WTC11 (cell line): ENCODE results near the gene LGALS1. TPM values are rescaled to one million over a fixed set of nuclear protein-coding genes. Genes with fewer than 3 reads are reported as not detected.

Source experiments
- ATAC-seq: fragments of 200-7000 bp; cut with Tn5 transposase; 2 replicates; pipeline ENCODE4 v1.10.0; 2021; ENCODE audit warnings: mild to moderate bottlenecking, moderate library complexity
- CTCF ChIA-PET: fragments of 300-600 bp; sonication (Branson Sonifier 250); formaldehyde crosslinking; loops from one replicate; lab custom pipeline; 2021; ENCODE audit warnings: antibody characterized with exemption; lab: Charles Lee
- POLR2A ChIA-PET: fragments of 350-600 bp; sonication (Branson Sonifier 250); formaldehyde crosslinking; loops from one replicate; lab custom pipeline; 2021; ENCODE audit warnings: antibody characterized with exemption; lab: Charles Lee
- DNase-seq: peaks from one replicate; pipeline ENCODE4 v3.0.0; 2021; ENCODE audit warnings: low spot score
- H3K27ac Mint-ChIP-seq: 2 replicates; pipeline ENCODE4 v1.8.0; 2021; ENCODE audit warnings: mixed read lengths
- H3K27me3 Mint-ChIP-seq: 2 replicates; pipeline ENCODE4 v1.8.0; 2021; ENCODE audit warnings: low read depth, mild to moderate bottlenecking, moderate library complexity, mixed read lengths
- H3K36me3 Mint-ChIP-seq: 2 replicates; pipeline ENCODE4 v1.8.0; 2021; ENCODE audit warnings: mixed read lengths
- H3K4me1 Mint-ChIP-seq: 2 replicates; pipeline ENCODE4 v1.8.0; 2022; ENCODE audit warnings: mixed read lengths
- H3K4me3 Mint-ChIP-seq: 2 replicates; pipeline ENCODE4 v1.8.0; 2021; ENCODE audit warnings: mild to moderate bottlenecking, moderate library complexity, mixed read lengths
- H3K9me3 Mint-ChIP-seq: 2 replicates; pipeline ENCODE4 v1.8.0; 2021; ENCODE audit warnings: mixed read lengths
- EMX1 ChIP-seq: fragments of 250-450 bp; sonication (Bioruptor Pico); IDR thresholded peaks from 2 replicates; pipeline ENCODE4 v1.8.0; 2021; ENCODE audit warnings: mild to moderate bottlenecking
- FOXP1 ChIP-seq: sonication (generic); formaldehyde crosslinking; IDR thresholded peaks from 2 replicates; pipeline ENCODE4 v1.8.0; 2022; ENCODE audit warnings: missing genetic modification reagents, mild to moderate bottlenecking, moderate library complexity, borderline replicate concordance
- JUN ChIP-seq: sonication (generic); formaldehyde crosslinking; IDR thresholded peaks from 2 replicates; pipeline ENCODE4 v1.8.0; 2023; ENCODE audit warnings: mild to moderate bottlenecking, missing genetic modification reagents
- NFE2L1 ChIP-seq: sonication (generic); formaldehyde crosslinking; IDR thresholded peaks from 2 replicates; pipeline ENCODE4 v1.8.1; 2023; ENCODE audit warnings: missing genetic modification reagents
- SMAD3 ChIP-seq: sonication (generic); formaldehyde crosslinking; IDR thresholded peaks from 2 replicates; pipeline ENCODE4 v1.8.0; 2022; ENCODE audit warnings: missing genetic modification reagents, mild to moderate bottlenecking, borderline replicate concordance
- TEAD1 ChIP-seq: sonication (generic); formaldehyde crosslinking; IDR thresholded peaks from 2 replicates; pipeline ENCODE4 v1.8.0; 2022; ENCODE audit warnings: mild to moderate bottlenecking, missing genetic modification reagents
- ZNF121 ChIP-seq: sonication (generic); formaldehyde crosslinking; IDR thresholded peaks from 2 replicates; pipeline ENCODE4 v1.8.0; 2023; ENCODE audit warnings: missing genetic modification reagents
- ZNF232 ChIP-seq: sonication (generic); formaldehyde crosslinking; IDR thresholded peaks from 2 replicates; pipeline ENCODE4 v1.8.0; 2022; ENCODE audit warnings: mild to moderate bottlenecking, missing genetic modification reagents
- ZNF423 ChIP-seq: fragments of 250-450 bp; sonication (Bioruptor Pico); IDR thresholded peaks from 2 replicates; pipeline ENCODE4 v2.1.2; 2022; ENCODE audit warnings: mild to moderate bottlenecking, moderate library complexity
- total RNA-seq: library from RNA; stranded (reverse); gene quantifications from 3 replicates; pipeline ENCODE4 v1.2.3, GENCODE V29; 2021
- TF ChIP-seq, protein P1 (sequence below): sonication (generic); formaldehyde crosslinking; IDR thresholded peaks from 2 replicates; pipeline ENCODE4 v1.8.0; 2022; ENCODE audit warnings: mild to moderate bottlenecking, missing genetic modification reagents
- TF ChIP-seq, protein P2 (sequence below): sonication (generic); formaldehyde crosslinking; IDR thresholded peaks from 2 replicates; pipeline ENCODE4 v1.8.0; 2022; ENCODE audit warnings: mild to moderate bottlenecking, missing genetic modification reagents
- TF ChIP-seq, protein P3 (sequence below): sonication (generic); formaldehyde crosslinking; conservative IDR thresholded peaks from 2 replicates; pipeline ENCODE4 v1.8.1; 2023; ENCODE audit warnings: mild to moderate bottlenecking, low read depth, missing genetic modification reagents, moderate library complexity
- TF ChIP-seq, protein P4 (sequence below): sonication (generic); formaldehyde crosslinking; IDR thresholded peaks from 2 replicates; pipeline ENCODE4 v1.8.0; 2023; ENCODE audit warnings: missing genetic modification reagents
- TF ChIP-seq, protein P5 (sequence below): sonication (generic); formaldehyde crosslinking; IDR thresholded peaks from 2 replicates; pipeline ENCODE4 v1.8.0; 2022; ENCODE audit warnings: missing genetic modification reagents
- TF ChIP-seq, protein P6 (sequence below): sonication (generic); formaldehyde crosslinking; IDR thresholded peaks from 2 replicates; pipeline ENCODE4 v1.8.1; 2023; ENCODE audit warnings: mild to moderate bottlenecking, missing genetic modification reagents

Gene LGALS1
- total RNA-seq, 1 experiment from 2014 or later = 17.3 TPM

DNA sequence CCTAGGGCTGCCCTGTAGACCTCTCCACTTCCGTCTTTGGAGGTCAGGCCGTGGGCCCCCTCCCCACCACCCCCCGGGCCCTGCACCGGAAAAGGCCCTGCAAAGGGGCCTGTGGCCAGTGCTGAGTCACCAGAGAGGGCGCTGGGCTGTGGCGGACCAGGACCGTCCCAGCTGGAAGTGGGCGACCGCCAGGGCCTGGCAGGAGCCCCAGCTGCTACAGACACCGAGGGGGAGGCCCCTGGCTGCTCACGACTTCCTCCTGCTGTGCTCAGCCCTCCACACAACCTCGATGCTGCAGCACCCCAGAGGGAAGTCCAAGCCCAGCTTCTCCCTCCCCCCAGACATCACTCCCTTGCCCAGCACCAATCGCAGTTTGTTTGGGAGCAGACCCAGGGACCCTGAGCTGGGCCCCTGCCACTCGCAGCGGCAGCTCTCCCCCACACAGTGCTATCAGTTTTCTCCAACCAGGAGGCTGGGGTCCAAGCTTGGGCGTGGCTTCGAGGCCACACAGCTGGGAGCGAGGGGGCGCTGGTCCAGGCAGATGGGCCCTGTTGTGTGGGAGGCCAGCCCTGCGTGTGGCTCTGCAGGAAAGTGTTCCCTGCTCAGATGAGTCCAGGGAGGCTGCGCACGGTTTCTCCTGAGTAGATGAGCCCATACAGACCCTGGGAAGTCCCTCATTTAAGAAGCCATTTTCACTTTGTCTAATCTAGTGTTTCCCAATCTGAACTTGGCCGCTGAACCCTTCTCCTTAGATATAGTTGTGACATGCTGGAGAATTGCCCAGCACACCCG lies 41.6 kb upstream of the LGALS1 start (continued):
- TF ChIP-seq, protein P1, sequence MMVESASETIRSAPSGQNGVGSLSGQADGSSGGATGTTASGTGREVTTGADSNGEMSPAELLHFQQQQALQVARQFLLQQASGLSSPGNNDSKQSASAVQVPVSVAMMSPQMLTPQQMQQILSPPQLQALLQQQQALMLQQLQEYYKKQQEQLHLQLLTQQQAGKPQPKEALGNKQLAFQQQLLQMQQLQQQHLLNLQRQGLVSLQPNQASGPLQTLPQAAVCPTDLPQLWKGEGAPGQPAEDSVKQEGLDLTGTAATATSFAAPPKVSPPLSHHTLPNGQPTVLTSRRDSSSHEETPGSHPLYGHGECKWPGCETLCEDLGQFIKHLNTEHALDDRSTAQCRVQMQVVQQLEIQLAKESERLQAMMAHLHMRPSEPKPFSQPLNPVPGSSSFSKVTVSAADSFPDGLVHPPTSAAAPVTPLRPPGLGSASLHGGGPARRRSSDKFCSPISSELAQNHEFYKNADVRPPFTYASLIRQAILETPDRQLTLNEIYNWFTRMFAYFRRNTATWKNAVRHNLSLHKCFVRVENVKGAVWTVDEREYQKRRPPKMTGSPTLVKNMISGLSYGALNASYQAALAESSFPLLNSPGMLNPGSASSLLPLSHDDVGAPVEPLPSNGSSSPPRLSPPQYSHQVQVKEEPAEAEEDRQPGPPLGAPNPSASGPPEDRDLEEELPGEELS (CRISPR knock-in tag) = 0 out of 2 replicates have a peak, but pooled peaks have one; percentile 16
- TF ChIP-seq, protein P2, sequence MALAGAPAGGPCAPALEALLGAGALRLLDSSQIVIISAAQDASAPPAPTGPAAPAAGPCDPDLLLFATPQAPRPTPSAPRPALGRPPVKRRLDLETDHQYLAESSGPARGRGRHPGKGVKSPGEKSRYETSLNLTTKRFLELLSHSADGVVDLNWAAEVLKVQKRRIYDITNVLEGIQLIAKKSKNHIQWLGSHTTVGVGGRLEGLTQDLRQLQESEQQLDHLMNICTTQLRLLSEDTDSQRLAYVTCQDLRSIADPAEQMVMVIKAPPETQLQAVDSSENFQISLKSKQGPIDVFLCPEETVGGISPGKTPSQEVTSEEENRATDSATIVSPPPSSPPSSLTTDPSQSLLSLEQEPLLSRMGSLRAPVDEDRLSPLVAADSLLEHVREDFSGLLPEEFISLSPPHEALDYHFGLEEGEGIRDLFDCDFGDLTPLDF (CRISPR knock-in tag) = no peak
- peak; percentile 62; the same call in 1 of the 2 replicates for TF ChIP-seq NFE2L1 (CRISPR knock-in tag)
- TF ChIP-seq, protein P3, sequence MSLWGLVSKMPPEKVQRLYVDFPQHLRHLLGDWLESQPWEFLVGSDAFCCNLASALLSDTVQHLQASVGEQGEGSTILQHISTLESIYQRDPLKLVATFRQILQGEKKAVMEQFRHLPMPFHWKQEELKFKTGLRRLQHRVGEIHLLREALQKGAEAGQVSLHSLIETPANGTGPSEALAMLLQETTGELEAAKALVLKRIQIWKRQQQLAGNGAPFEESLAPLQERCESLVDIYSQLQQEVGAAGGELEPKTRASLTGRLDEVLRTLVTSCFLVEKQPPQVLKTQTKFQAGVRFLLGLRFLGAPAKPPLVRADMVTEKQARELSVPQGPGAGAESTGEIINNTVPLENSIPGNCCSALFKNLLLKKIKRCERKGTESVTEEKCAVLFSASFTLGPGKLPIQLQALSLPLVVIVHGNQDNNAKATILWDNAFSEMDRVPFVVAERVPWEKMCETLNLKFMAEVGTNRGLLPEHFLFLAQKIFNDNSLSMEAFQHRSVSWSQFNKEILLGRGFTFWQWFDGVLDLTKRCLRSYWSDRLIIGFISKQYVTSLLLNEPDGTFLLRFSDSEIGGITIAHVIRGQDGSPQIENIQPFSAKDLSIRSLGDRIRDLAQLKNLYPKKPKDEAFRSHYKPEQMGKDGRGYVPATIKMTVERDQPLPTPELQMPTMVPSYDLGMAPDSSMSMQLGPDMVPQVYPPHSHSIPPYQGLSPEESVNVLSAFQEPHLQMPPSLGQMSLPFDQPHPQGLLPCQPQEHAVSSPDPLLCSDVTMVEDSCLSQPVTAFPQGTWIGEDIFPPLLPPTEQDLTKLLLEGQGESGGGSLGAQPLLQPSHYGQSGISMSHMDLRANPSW = no peak

DNA sequence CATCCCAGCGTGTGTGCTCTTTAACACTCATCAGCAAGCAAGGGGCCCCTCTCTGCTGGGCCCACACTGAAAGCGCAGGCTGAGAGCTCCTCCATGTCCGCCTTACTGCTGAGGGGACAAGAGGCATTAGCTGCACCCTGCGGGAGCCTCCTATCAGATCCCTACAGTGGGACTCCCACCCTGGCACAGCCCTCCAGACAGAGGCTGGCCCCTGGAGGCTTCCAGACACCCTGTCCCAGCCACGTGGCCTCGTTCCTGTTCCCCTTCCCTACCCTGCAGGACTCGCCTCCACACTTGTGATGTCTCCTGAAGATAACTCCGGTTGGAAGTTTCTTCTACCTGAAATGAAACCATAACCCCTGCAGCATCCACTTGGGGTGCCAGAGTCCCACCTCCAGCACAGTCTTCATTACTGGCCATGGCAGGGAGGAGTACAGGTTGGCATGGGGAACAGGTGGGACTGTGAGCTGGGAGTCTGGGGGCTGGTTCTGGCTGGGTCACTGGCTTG lies 41.0 kb upstream of the LGALS1 start:
- Mint-ChIP-seq H3K27ac (peak overlapping the region; percentile 19; the same call in 1 of the 2 replicates), H3K4me3 (peak overlapping the region; percentile 33; the same call in 1 of the 2 replicates)

DNA sequence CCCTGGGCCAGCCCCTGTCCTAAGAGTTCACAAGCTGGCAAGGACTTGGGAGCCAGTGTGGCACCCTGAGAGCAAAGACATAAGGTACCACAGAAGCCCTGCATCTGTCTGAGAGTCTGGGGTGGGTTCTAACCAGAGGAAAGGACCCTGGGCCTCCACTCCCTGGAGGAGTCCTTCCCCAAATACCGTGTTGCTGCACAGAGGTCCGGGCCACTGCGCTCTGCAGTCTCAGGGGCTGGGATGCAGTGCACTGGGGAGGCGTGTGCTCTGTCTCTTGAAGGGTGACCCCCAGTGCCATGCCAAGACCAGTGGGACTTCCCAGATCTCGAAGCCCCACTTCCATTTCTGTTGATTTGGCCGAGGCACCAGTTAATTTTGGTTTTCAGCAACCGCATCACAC lies 40.3 kb upstream of the LGALS1 start:
- no peak for ATAC-seq
- CTCF ChIA-PET = interaction anchor here (0.5 to 11.4 kb wide), 15 partner anchors 7 to 587 kb away, joined by 3 to 152 read pairs (median 6); partner anchors contain the start of genes GGA1 and PDXP
- Mint-ChIP-seq H3K4me3 (no peak overlapping the region), H3K9me3 (no peaks in the 10 kb centered on the region), H3K27me3 (no peaks in the 10 kb centered on the region), H3K4me1 (peaks cover 22% of the 10 kb centered on the region), H3K27ac (no peak overlapping the region), H3K36me3 (no peaks in the 10 kb centered on the region)
- POLR2A ChIA-PET = no interaction called here
- no peak for DNase-seq
- TF ChIP-seq, protein P4, sequence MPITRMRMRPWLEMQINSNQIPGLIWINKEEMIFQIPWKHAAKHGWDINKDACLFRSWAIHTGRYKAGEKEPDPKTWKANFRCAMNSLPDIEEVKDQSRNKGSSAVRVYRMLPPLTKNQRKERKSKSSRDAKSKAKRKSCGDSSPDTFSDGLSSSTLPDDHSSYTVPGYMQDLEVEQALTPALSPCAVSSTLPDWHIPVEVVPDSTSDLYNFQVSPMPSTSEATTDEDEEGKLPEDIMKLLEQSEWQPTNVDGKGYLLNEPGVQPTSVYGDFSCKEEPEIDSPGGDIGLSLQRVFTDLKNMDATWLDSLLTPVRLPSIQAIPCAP (CRISPR knock-in tag) = no peak
- TF ChIP-seq ZNF232 (CRISPR knock-in tag) (no peak), FOXP1 (CRISPR knock-in tag) (no peak), SMAD3 (CRISPR knock-in tag) (no peak), ZNF121 (CRISPR knock-in tag) (no peak), TEAD1 (CRISPR knock-in tag) (no peak), JUN (CRISPR knock-in tag) (no peak)
- TF ChIP-seq, protein P2 (CRISPR knock-in tag) = no peak
- TF ChIP-seq, protein P5, sequence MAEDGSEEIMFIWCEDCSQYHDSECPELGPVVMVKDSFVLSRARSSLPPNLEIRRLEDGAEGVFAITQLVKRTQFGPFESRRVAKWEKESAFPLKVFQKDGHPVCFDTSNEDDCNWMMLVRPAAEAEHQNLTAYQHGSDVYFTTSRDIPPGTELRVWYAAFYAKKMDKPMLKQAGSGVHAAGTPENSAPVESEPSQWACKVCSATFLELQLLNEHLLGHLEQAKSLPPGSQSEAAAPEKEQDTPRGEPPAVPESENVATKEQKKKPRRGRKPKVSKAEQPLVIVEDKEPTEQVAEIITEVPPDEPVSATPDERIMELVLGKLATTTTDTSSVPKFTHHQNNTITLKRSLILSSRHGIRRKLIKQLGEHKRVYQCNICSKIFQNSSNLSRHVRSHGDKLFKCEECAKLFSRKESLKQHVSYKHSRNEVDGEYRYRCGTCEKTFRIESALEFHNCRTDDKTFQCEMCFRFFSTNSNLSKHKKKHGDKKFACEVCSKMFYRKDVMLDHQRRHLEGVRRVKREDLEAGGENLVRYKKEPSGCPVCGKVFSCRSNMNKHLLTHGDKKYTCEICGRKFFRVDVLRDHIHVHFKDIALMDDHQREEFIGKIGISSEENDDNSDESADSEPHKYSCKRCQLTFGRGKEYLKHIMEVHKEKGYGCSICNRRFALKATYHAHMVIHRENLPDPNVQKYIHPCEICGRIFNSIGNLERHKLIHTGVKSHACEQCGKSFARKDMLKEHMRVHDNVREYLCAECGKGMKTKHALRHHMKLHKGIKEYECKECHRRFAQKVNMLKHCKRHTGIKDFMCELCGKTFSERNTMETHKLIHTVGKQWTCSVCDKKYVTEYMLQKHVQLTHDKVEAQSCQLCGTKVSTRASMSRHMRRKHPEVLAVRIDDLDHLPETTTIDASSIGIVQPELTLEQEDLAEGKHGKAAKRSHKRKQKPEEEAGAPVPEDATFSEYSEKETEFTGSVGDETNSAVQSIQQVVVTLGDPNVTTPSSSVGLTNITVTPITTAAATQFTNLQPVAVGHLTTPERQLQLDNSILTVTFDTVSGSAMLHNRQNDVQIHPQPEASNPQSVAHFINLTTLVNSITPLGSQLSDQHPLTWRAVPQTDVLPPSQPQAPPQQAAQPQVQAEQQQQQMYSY (CRISPR knock-in tag) = no peak
- TF ChIP-seq, protein P6, sequence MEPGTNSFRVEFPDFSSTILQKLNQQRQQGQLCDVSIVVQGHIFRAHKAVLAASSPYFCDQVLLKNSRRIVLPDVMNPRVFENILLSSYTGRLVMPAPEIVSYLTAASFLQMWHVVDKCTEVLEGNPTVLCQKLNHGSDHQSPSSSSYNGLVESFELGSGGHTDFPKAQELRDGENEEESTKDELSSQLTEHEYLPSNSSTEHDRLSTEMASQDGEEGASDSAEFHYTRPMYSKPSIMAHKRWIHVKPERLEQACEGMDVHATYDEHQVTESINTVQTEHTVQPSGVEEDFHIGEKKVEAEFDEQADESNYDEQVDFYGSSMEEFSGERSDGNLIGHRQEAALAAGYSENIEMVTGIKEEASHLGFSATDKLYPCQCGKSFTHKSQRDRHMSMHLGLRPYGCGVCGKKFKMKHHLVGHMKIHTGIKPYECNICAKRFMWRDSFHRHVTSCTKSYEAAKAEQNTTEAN (CRISPR knock-in tag) = no peak

More for the DNA sequence above, 41.0 kb upstream of the LGALS1 start:
- ATAC-seq = 0 out of 2 replicates have a peak, but pooled peaks have one; percentile 1
- ChIA-PET POLR2A (interaction anchor here (0.5 to 1.6 kb wide), 2 partner anchors 9 to 115 kb away, joined by 4 to 6 read pairs; no protein-coding TSS in a partner anchor), CTCF (interaction anchor here (0.5 to 11.4 kb wide), 27 partner anchors 9 to 229 kb away, joined by 3 to 152 read pairs (median 6); partner anchors contain the start of genes GCAT, GGA1, NOL12 and PDXP)
- Mint-ChIP-seq H3K27me3 (no peaks in the 10 kb centered on the region), H3K36me3 (no peaks in the 10 kb centered on the region), H3K9me3 (no peaks in the 10 kb centered on the region), H3K4me1 (peaks cover 22% of the 10 kb centered on the region)
- DNase-seq = no peak
- TF ChIP-seq, protein P6 (CRISPR knock-in tag) = no peak
- TF ChIP-seq EMX1 (CRISPR knock-in tag) = no peak
- no peak for TF ChIP-seq ZNF423 (CRISPR knock-in tag)
